HG03439 (cell line): ENCODE results near the gene NUTM2A.
A peak's percentile ranks its signal among the peaks of the same experiment; 100 is the strongest.
"Not testable (repeated sequence)": the region's sequence is repeated elsewhere in the genome, so short reads cannot be mapped to it uniquely, and the experiment has no call there.

Source experiments
- ATAC-seq: cut with Tn5 transposase; IDR thresholded peaks from one replicate; pipeline ENCODE4 v1.9.1; 2021; ENCODE audit warnings: mild to moderate bottlenecking, moderate library complexity; ENCODE audit not compliant: unreplicated experiment

Gene NUTM2A

GRCh38 chr10:87225148-87225547, at the start of gene NUTM2A:
Gene NUTM2A, plus strand, starts transcription at chr10:87225448. Its CDS starts 383 bp downstream, at chr10:87225831.
- ATAC-seq: not testable (repeated sequence)

GRCh38 chr10:87177587-87177986, 47.7 kb upstream of the NUTM2A start:
- not testable (repeated sequence) for ATAC-seq

GRCh38 chr10:87184421-87184820, 40.8 kb upstream of the NUTM2A start:
- not testable (repeated sequence) for ATAC-seq

- not testable (repeated sequence) for ATAC-seq
Measured at GRCh38 chr10:87186016-87186415, 39.2 kb upstream of the NUTM2A start.

- ATAC-seq: not testable (repeated sequence)
Measured at GRCh38 chr10:87187573-87187972, 37.7 kb upstream of the NUTM2A start.

- not testable (repeated sequence) for ATAC-seq
Measured at GRCh38 chr10:87191841-87192240, 33.4 kb upstream of the NUTM2A start.

GRCh38 chr10:87200924-87201323, 24.3 kb upstream of the NUTM2A start:
- ATAC-seq: peak; percentile 71

- ATAC-seq: not testable (repeated sequence)
Measured at GRCh38 chr10:87204801-87205200, 20.4 kb upstream of the NUTM2A start.

- ATAC-seq: not testable (repeated sequence)
Measured at GRCh38 chr10:87206922-87207321, 18.3 kb upstream of the NUTM2A start.

- ATAC-seq: not testable (repeated sequence)
Measured at GRCh38 chr10:87210309-87210708, 14.9 kb upstream of the NUTM2A start.

- ATAC-seq: not testable (repeated sequence)
Measured at GRCh38 chr10:87211848-87212247, 13.4 kb upstream of the NUTM2A start.

GRCh38 chr10:87213150-87213765, 12.0 kb upstream of the NUTM2A start:
- not testable (repeated sequence) for ATAC-seq

- not testable (repeated sequence) for ATAC-seq
Measured at GRCh38 chr10:87213806-87214205, 11.4 kb upstream of the NUTM2A start.

GRCh38 chr10:87216120-87216519, 9.1 kb upstream of the NUTM2A start:
- ATAC-seq: not testable (repeated sequence)

GRCh38 chr10:87219370-87219769, 5.9 kb upstream of the NUTM2A start:
- not testable (repeated sequence) for ATAC-seq

- ATAC-seq: not testable (repeated sequence)
Measured at GRCh38 chr10:87222789-87223188, 2.5 kb upstream of the NUTM2A start.

GRCh38 chr10:87228247-87228646, 3.0 kb downstream of the NUTM2A start:
- ATAC-seq: not testable (repeated sequence)

GRCh38 chr10:87229211-87229610, 4.0 kb downstream of the NUTM2A start:
- ATAC-seq: not testable (repeated sequence)

GRCh38 chr10:87234854-87235253, 9.6 kb downstream of the NUTM2A start:
- ATAC-seq: not testable (repeated sequence)

- ATAC-seq: not testable (repeated sequence)
Measured at GRCh38 chr10:87237244-87237643, 12.0 kb downstream of the NUTM2A start.

GRCh38 chr10:87239346-87239808, 14.1 kb downstream of the NUTM2A start:
- not testable (repeated sequence) for ATAC-seq

- not testable (repeated sequence) for ATAC-seq
Measured at GRCh38 chr10:87242192-87242591, 16.9 kb downstream of the NUTM2A start.

GRCh38 chr10:87247335-87247734, 22.1 kb downstream of the NUTM2A start:
- not testable (repeated sequence) for ATAC-seq
